HL-60 (cell line): Measurements from ENCODE around the gene LMF2.

Experiments
- DNase-seq, 2 experiments: peaks; one replicate each; pipeline ENCODE4 v3.0.0-alpha.2; 2010 to 2020; ENCODE audit warnings: low read depth in 1 of 2, low spot score in 1 of 2
- H3K27ac ChIP-seq: fragments of 250-450 bp; sonication (Bioruptor Pico); replicated peaks from 2 replicates; pipeline ENCODE4 v1.5.1; 2020; ENCODE audit warnings: mild to moderate bottlenecking, moderate library complexity
- H3K27me3 ChIP-seq: fragments of 250-450 bp; sonication (Bioruptor Pico); 2 replicates; pipeline ENCODE4 v1.5.1; 2021; ENCODE audit warnings: mild to moderate bottlenecking, moderate library complexity; ENCODE audit not compliant: insufficient read depth, poor library complexity, severe bottlenecking
- H3K4me3 ChIP-seq: replicated peaks from 2 replicates; pipeline ENCODE4 v1.5.1; 2011; ENCODE audit warnings: mild to moderate bottlenecking, control low read depth, low read length; ENCODE audit not compliant: insufficient read depth
- GABPA ChIP-seq: IDR thresholded peaks from 2 replicates; pipeline ENCODE4 v1.6.1; 2012; ENCODE audit warnings: low read depth
- POLR2AphosphoS5 ChIP-seq: IDR thresholded peaks from 2 replicates; pipeline ENCODE4 v1.6.1; 2012; ENCODE audit warnings: low read depth
- SPI1 ChIP-seq: IDR thresholded peaks from 2 replicates; pipeline ENCODE4 v1.6.1; 2012; ENCODE audit warnings: low read depth, mild to moderate bottlenecking, borderline replicate concordance
- TF ChIP-seq, protein P1 (sequence below): IDR thresholded peaks from one replicate; pipeline ENCODE4 v1.5.1; 2011; ENCODE audit warnings: low read length, control low read depth, inconsistent platforms; ENCODE audit not compliant: insufficient read depth
- TF ChIP-seq, protein P2 (sequence below): IDR thresholded peaks from 2 replicates; pipeline ENCODE4 v1.6.1; 2012; ENCODE audit warnings: low read depth; ENCODE audit not compliant: insufficient replicate concordance

LMF2 gene

DNA sequence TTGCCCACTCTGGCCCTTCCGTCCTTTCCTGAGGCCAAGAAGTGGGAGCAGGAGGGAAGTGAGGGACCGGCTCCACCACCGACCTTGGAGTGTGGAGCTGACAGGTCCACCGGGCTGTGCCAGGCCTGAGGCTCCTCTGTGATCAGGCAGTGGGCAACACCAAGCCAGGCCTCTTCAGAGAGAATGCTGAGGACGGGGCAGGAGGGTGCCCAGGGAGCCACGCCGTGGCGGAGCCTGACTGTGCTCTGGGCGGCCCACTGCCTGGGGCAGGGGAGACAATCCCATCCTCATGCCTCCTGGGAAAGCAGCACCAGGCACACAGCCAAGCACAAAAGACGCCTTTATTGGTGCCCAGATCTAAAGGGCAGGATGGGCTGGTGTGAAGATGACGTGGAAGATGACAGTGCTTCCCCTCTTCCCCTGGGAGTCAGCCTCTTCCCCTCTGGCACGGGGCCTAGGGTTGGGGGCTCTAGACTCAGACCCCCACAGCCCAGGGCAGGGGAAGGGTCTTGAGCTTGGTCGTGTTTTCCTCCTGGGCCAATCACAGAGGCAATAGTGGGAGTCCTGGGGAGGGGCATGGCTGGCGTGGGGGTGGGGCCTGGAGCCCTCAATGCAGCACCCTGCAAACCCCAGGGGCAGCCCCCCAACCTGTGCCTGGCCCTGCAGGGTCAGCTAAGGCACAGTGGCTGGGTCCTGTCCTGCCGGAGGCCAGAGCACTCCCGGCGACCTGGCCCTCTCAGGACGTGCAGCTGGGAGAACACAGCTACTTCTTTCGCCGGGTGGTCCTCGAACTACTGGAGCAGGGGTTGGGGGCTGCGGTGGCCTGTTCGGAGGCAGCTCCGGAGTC lies 4.7 kb downstream of the LMF2 start:
- Histone ChIP-seq H3K27me3 (no peaks in the 10 kb centered on the region), H3K4me3 (no peak overlapping the region), H3K27ac (no peak overlapping the region)
- TF ChIP-seq SPI1 (no peak), POLR2AphosphoS5 (no peak), GABPA (no peak)
- TF ChIP-seq, protein P1, sequence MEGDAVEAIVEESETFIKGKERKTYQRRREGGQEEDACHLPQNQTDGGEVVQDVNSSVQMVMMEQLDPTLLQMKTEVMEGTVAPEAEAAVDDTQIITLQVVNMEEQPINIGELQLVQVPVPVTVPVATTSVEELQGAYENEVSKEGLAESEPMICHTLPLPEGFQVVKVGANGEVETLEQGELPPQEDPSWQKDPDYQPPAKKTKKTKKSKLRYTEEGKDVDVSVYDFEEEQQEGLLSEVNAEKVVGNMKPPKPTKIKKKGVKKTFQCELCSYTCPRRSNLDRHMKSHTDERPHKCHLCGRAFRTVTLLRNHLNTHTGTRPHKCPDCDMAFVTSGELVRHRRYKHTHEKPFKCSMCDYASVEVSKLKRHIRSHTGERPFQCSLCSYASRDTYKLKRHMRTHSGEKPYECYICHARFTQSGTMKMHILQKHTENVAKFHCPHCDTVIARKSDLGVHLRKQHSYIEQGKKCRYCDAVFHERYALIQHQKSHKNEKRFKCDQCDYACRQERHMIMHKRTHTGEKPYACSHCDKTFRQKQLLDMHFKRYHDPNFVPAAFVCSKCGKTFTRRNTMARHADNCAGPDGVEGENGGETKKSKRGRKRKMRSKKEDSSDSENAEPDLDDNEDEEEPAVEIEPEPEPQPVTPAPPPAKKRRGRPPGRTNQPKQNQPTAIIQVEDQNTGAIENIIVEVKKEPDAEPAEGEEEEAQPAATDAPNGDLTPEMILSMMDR = no peak
- TF ChIP-seq, protein P2, sequence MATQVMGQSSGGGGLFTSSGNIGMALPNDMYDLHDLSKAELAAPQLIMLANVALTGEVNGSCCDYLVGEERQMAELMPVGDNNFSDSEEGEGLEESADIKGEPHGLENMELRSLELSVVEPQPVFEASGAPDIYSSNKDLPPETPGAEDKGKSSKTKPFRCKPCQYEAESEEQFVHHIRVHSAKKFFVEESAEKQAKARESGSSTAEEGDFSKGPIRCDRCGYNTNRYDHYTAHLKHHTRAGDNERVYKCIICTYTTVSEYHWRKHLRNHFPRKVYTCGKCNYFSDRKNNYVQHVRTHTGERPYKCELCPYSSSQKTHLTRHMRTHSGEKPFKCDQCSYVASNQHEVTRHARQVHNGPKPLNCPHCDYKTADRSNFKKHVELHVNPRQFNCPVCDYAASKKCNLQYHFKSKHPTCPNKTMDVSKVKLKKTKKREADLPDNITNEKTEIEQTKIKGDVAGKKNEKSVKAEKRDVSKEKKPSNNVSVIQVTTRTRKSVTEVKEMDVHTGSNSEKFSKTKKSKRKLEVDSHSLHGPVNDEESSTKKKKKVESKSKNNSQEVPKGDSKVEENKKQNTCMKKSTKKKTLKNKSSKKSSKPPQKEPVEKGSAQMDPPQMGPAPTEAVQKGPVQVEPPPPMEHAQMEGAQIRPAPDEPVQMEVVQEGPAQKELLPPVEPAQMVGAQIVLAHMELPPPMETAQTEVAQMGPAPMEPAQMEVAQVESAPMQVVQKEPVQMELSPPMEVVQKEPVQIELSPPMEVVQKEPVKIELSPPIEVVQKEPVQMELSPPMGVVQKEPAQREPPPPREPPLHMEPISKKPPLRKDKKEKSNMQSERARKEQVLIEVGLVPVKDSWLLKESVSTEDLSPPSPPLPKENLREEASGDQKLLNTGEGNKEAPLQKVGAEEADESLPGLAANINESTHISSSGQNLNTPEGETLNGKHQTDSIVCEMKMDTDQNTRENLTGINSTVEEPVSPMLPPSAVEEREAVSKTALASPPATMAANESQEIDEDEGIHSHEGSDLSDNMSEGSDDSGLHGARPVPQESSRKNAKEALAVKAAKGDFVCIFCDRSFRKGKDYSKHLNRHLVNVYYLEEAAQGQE = no peak
- DNase-seq = no peak

- TF ChIP-seq, protein P2 = no peak
- TF ChIP-seq GABPA (no peak), POLR2AphosphoS5 (no peak), SPI1 (no peak)
- TF ChIP-seq, protein P1 = no peak
- no peak for DNase-seq
- Histone ChIP-seq H3K27ac (no peak overlapping the region), H3K27me3 (no peaks in the 10 kb centered on the region), H3K4me3 (no peak overlapping the region)
Measured at GRCh38 chr22:50502096-50502495, 5.4 kb downstream of the LMF2 start.

GRCh38 chr22:50500452-50500851 lies 7.0 kb downstream of the LMF2 start:
- no peak overlapping the region for H3K4me3 ChIP-seq
- no peak for DNase-seq
- no peak overlapping the region for H3K27ac ChIP-seq
- TF ChIP-seq POLR2AphosphoS5 (no peak), SPI1 (no peak), GABPA (no peak)
- TF ChIP-seq, protein P1 = no peak
- TF ChIP-seq, protein P2 = no peak
- no peaks in the 10 kb centered on the region for H3K27me3 ChIP-seq
